NCI-H2107 treated with DMSO at 0.1 percent for 48 hours (cell line): ENCODE results near the gene UBAC2.

ENCODE experiments used
- DNase-seq: peaks from one replicate; lab custom pipeline; 2025; ENCODE audit not compliant: unreplicated experiment; lab: John Stamatoyannopoulos, UW

The UBAC2 gene

DNA sequence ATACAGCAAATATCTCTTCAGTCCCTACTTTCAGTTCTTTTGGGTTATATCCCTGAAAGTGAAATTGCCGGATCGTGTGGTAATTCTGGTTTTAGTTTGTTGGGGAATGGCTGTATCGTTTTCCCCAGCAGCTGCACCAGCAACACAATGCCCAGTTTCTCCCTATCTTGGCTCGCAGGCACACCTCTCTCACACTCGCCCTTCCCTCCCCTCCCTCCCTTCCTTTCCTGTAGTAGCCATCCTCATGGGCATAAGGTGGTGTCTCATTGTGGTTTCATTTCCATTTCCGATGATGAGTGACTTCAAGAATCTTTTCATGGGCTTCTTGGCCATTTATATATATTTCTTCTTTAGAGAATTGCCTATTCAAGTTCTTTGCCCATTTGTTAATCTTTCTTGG, 66.2 kb downstream of the UBAC2 start:
- DNase-seq, result no peak

DNA sequence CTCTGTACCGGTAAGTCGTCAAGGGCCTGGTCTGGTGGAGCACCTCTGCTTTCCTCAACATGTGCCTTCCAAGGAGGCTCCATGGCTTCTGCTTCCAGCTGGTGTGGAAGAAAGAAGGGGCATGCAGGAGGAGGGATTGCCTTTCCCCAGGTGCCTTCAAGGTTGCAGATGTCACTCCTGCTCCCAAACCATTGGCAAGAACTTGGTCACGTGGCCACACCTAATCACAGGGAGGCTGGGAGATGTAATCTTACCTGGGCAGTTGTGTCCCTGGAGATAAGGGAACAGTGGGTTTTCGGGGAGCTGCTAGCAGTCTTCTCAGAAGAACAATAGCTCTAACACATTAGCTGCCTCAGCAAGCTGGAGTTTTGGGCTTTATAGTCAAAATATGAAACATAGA, 67.3 kb downstream of the UBAC2 start:
- DNase-seq, result no peak

DNA sequence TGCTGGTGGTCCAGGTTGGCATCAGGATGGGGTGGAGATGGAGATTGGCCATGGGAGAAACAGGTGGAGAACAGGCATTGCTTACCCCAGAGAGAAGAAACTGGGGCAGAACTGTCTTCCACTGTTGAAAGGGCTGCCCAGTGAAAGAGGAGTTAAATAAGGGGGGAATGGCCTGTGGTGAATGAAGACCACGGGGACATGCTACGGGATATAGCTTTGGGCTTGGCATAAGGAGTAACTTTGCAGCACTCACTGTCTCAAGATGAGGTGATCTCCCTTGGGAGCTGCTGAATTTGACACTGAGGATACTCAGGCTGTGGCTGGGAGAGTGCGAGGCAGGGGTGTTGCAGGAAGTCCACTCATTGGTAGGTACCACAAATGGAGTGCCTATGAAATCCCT, 68.2 kb downstream of the UBAC2 start:
- no peak for DNase-seq

DNA sequence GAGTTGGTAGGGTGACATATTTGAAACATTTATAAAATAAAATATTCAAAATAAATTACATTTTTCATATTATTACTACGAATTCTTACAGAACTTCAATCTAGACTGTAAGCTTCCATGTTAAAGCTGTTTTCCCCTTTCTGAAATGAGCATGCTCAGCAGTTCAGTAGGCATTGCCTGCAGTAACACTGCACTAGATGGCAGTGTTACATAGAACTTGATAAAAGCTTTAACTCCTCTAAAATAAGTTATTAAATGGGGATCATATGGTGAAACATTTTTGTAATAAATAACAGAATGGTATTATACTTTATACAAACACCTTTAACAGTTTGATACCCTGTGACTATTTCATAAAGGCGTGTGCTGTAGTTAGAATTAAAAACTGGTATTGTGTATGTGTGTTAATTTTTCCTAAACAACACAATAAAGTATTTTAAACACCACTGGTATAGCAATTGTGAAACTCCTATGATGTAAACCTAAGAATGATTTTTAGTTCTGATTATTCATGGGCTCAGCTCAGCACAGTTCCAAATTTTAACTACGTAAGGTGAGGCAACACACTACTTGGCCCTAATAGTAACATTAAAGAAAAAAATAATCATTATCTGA, 69.1 kb downstream of the UBAC2 start:
- peak; percentile 19 for DNase-seq

DNA sequence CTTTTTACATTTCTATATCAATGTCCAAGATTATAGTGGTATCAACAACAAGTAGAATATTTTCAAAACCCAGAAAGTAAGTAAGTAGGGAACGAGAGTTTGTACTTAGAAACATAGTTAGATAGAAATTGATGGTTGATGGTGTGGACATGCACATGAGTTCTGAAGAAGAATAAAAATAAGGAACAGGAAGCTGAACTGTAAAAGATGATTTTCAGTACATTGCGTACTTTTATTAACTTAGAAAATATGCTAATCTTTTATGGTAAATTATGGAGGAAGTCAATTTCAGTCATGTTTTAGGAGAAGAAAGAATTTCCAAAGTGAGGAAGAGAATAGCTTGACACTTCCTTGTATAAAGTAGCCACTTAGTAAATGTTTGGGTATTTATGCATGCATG, 69.9 kb downstream of the UBAC2 start:
- no peak for DNase-seq

DNA sequence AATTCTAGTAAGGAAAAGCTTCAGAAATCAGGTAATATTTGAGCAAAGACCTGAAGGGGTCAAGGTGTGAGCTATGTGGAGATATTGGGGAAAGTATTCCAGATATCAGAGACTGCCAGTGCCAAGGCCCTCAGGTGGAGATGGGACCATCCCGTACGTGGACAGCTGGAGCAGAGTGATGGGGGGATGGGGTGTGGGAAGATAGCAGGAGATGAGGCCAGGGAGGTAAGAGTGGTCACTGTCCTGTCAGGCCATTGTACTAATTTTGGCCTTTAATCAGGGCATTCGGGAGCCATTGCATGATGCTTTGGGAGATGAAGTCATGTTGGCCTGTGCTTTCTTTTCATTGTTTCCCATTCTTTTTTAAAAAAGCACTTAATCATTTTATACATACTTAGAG, 70.6 kb downstream of the UBAC2 start:
- DNase-seq, result no peak

DNA sequence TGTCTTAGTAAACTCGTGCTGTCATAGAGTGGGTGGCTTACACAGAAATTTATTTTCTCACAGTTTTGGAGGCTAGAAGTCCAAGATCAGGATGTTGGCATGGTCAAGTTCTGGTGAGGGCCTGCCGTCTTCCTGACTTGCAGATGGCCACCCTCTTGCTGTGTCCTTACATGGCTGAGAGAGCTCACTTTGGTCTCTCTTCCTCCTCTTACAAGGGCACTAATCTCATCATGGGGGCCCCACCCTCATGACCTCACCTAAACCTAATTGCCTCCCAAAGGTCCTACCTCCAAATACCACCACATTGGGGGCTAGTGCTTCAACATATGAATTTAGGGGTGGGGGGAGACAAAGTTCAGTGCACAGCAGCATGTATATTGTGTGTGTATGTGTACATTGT, 71.8 kb downstream of the UBAC2 start:
- no peak for DNase-seq

DNA sequence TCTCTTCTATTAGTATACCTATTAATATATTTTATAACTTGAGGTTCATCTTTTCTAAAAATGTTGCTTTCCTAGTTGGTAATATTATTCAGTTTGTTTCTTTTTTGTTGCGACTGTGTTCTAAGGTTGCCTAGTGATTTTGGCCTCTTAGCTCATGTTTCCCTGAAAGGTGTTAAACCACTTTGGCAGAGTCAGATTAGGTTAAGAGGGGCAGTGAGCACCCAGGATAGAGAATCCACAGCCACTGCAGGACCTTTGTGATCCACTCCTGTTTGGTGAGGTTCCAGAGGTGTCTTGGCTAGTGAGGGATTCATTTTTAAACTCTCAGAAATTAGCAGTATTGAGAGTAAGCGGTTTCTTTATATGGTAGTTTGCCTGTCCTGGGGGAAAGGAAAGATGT, 72.5 kb downstream of the UBAC2 start:
- no peak for DNase-seq

DNA sequence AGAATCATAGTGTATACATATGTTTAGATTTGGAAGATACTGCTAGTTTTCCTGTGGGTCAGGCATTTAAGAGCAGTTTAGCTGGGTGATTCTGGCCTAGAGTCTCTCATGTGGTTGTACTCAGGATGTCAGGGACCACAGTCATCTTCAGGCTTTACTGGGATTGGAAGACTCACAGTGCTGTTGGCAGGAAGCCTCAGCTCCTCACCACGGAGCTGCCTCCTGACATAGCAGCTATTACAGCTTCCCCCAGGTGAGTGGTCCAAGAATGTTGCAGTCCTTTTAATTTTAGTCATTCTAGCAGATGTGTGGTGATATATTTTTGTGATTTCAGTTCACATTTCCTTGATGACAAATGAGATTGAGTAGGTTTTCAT, 74.4 kb downstream of the UBAC2 start:
- DNase-seq, result no peak

DNA sequence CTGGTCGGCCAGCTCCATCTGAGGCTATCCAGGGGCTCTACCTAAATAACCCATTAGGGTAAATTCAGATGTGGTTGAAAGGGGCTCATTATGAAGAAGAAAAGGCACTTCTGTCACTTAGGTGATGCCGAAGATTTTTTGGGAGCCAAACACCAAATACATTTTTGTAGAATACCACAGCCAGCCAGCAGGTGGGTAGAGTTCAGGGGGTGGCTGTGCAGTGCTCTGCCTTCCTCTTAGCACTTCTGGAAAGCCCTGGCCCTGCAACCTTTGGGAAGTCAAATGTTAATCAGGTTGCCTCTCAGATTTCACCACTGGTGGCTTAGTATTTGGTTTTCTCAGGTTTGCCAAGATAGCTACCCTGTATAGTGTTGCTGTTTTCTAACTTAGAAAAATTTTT, 76.1 kb downstream of the UBAC2 start:
- no peak for DNase-seq

DNA sequence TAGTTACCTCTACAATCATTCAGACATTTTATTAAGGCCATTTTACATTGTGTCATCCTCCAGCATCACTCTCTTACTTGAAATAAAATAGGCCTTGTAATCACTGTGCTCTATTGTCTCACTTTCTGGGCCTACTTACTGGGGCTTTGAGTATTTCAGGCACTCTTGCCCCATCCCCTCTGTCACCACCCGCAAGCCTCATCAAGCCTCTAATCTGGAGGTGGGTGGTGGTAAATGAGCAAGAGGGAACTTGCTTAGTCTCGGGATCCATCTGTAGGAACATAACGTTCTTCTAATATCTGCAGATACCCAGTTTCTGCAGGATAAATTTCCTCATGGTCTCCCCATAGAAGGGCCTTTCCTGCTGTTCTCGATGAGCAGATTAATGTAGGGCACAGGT, 77.0 kb downstream of the UBAC2 start:
- no peak for DNase-seq

DNA sequence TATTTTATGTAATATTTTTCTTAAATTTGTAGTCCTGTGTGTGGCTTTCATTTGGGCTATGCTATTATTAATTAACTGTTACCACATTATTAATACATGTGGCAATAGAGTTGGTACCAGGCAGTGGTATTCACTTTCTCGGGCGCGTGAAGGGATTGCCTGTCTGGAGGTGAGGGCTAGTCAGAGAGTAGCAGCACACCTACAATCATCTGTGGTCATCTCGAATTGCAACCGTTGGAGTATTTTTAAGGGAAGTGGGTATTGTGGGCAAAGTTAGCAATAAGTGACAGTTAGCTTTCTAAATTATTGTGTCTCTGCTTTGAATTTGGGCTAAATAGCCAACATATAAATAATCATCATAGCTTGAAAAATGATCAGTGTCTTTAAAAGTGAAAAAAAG, 77.5 kb downstream of the UBAC2 start:
- DNase-seq, result no peak

DNA sequence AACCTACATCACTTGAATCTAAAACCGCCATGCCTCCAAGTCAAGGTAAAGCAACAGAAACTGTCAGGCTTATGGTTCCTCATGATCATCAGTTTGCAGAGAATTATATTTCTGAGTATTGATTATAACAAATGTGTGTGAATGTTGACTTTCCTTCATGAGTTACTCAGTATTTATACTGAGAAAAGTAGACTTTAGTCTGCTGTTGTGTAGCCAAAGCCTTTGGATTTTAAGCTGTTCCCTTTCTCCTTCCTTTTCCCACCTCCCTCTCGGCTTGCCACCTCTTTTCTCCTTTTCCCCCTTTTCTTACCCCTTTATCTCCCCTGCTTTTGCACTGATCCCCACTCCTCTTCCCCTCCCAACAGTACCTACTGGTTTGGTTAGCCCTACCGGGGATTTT, 78.2 kb downstream of the UBAC2 start:
- DNase-seq, result no peak

DNA sequence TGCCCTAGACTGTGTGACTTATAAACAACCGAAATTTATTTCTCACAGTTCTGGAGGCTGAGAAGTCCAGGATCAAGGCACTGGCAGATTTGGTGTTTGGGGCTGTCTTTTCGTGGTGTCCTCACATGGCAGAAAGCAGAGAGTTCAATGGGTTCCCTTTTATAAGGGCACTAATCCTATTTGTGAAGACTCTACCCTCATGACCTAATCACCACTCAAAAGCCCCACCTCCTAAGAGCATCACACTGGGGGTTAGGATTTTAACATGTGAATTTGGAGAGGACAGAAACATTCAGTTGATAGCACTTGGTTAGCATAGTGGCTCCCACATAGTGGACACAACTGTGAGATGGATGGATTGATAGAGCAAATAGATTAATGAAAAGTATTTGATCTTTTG, 79.0 kb downstream of the UBAC2 start:
- DNase-seq, result no peak

DNA sequence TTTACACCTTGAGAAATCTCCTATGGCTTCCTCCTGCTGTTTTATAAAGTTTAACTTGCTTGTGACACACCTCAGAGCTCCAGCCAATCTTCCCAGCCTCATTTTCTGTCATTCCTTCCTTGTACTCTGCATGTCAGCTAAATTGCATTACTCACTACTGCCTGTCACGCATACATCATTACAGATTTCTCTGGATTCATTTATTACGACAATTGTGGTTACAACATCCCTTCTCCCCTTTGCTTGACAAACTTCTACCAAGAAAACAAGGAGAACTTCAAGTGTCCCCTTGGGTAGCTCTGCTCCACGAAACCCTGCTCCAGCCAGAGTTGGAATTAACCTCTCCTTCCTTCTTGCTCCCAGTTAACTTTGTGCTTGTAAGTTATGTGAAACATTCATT, 79.5 kb downstream of the UBAC2 start:
- DNase-seq, result no peak

DNA sequence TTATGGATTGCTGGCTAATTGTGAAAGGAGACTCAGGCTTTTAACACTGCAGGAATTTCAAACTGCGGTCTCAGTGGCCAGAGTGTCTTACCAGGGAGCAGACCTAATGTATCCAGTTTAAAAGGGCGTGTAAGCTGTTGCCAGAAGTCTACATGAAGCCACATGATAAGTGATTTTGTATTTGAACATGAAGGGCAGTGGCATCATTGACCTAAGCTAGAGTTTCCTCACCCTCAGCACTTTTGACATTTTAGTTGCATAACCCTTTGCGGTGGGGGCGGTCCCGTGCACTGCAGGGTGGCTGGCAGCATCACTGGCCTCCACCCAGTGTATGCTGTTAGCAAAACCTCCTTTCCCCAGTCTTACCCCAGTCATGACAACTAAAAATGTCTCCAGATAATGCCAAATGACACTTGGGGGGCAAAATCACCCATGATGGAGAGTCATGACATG, 81.2 kb downstream of the UBAC2 start:
- no peak for DNase-seq

DNA sequence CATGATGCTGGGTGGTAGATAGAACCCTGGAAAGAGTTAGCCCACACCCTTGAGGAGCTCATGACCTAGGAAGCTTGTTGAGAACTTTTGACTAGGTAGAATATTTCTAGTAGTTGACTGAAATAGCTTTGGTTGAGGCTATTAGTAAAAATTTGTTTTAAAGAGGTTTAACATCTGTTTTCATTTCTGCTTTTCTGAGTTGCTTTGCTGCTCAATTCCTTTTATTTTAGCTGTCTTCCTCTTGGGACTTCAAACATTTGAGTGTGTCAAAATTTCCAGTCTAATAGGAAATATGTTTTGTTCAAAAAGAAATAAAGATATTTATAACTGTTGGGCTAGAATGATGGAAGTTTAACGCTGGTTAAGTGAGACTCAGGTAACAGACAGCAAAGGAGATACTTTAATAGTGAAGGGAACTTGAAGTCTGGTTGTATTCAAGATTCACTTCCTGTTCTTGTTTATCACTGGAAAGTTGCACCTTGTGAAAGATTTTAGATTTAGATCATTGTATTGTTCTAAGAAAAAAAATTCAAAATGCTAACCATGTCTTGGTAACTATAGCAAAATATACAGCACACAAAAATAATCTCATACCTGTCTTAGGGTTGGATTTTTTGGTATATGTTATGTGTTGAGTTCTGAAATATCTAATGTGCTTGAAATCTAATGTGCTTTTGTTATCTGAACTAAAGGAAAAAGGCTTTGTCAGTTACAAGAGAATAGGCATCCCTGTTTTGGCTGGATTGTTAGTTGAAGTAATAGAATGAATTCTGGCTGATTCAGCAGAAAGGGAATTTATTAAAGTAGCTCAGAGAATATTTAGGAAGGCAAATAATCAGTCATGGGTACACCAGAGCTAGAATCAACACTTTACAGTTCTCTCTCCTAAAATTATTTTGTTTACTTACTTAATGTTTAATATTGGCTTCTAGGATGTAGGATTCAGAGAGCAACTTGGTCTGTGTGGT, 81.9 kb downstream of the UBAC2 start:
- no peak for DNase-seq

DNA sequence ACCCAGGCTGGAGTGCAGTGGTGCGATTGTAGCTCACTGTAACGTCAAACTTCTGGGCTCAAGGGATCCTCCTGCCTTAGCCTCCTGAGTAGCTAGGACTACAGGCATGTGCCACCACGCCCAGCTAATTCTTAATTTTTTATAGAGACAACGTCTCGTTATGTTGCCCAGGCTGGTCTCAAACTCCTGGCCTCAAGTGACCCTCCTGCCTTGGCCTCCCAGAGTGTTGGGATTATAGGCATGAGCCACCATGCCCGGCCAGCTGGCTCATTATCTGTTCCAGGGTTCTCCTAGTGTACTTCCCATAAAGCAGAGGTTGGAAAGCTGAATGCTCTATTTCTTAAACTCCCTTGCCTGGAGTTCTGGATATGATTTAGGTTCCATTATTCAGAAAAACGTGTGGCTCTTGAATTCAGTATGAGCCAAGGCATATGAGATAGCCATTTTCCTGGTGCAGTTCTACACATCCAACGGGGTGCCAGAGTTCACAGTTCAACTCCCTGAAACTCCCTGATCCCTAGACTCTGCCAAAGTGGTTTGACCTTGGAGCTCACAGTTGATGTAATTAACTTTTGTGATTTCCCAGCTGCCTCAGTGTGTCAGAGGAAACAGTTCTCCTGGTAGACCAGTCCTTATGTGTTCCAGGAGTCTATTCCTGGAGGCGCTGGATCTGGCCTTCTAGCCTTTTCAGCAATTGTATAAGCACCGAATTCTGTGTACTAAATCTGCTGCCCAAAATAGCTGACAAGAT, 85.0 kb downstream of the UBAC2 start:
- no peak for DNase-seq

DNA sequence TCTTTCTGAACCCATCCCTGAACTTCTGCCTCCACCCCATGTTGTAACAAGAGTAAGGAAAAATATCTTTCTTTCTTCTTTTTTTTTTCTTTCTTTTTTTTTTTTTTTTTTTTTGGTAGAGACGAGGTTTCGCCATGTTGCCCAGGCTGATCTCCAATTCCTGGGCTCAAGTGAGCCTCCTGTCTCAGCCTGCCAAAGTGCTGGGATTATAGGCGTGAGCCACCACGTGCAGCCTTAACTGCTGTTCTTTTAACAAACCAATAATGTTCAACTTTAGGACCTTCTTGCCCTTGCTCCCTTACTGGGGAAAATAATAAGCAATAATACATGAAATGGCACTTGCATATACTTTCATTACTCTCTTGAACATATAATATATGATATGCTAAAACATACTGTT, 86.9 kb downstream of the UBAC2 start:
- DNase-seq, result no peak

DNA sequence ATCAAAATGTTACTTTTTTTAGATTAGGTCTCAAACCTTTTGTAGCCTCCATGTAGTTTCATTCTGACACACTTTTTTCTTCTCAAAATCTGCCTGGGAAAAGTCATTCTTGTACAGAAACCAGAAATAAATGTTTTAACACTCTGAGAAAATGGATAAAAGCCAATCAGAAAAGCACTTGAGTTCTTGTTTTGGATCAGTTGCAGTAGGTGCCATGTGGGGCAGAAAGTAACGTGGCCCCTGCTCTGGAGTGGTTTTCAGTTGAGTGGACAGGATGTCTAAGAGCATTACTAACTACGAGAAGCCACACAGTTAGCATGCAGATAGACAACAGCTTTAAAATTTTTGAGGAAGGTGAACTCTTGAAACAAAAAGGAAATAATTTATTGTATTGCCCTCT, 87.4 kb downstream of the UBAC2 start:
- DNase-seq, result no peak

DNA sequence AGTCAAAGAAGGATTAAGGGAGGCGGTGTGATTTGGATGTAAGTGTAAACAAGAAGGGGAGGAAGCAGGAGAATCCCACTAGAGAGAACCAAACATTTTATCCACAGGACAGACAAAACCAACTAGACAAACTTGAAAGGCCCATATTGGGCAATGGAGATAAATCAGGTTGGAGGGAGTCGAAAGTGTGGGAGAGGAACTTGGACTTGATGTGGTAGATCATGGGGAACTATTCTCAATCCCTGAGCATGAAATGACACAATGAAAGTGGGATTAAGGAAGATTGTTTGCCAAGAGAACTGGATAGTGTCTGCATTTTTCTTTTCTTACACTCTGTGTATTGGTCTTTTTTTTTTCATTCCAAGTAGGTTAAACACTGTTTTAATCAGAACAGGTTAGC, 88.6 kb downstream of the UBAC2 start:
- DNase-seq, result no peak
